HG03108 (cell line): ENCODE results near the gene PRDM16.

Experiments
- ATAC-seq: cut with Tn5 transposase; IDR thresholded peaks from one replicate; pipeline ENCODE4 v1.9.1; 2021; ENCODE audit warnings: moderate library complexity; ENCODE audit not compliant: unreplicated experiment

PRDM16 gene

DNA sequence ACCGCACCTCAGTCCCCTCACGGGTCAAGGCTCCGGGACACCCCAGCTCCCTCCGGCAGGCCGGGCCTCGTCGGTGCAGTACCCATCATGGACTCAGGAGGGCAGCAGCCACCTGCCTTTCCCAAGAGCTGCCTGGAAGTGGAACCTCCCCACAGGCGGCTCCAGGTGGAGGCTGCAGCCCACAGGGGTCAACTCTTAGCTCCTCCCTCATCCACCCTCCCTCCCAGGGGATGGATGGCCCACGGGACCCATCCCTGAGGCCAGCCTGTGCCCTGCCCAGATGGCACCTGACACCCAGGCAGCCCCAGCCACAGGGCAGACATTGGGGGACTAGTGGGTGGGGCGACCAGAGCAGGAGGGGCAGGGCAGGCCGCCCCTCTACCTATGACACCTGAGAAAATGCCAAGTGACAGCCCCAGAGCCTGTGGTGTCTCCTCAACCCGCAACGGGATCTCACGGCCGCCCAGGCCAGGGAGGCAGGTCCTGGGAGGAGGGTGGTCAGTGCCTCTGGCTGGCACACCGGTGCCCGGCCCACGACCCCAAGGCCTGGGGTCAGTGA lies 384.3 kb downstream of the PRDM16 start:
- no peak for ATAC-seq

DNA sequence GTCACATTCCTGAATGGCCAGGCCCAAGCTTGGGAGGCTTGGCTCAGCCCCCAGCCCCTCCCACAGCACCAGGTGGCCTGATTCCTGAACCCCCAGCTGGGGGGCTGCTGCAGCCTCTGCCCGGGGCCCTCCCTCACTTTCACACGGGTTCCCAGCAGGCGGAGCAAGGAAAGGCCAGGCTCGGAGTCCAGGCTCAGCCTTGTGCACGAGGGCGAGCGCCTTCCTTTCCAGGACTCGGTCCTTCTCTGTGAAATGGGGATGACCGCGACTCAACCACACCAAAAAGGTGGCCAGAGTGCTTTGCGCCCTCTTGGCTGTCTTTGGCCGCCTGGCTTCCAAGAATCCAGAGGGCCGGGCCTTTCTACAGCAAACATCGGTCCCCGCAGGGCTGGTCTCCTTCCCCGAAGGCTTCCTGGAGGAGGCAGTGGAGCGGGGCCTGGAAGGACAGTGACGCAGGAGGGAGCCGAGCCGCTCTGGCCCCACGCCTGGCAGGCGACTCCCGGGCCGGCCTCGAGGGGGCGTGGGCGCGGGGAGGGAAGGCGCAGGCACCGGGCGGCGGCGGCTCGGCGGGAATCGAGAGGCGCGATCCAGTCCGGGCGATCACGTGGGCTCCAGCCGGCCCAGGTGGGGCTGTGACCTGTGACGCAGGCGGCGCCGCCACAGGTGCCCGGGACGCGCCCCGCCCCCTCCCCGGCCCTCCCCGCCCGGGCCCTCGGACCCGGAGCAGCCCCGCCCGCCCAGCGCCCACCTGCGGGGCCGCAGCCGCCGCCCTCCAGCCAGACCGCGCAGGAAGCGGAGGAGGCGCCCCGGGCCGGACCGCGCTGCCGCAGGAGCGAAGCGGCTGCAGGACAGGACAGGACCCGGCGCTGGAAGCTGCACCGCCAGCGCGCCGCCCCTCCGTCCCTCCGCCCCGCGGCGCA lies 385.1 kb downstream of the PRDM16 start, which contains the start of gene ARHGEF16:
TSS of gene ARHGEF16 (plus strand) at position 775 of the 920 bp plus-strand sequence. CDS start 8,420 bp downstream, outside the sequence.
- ATAC-seq = no peak

DNA sequence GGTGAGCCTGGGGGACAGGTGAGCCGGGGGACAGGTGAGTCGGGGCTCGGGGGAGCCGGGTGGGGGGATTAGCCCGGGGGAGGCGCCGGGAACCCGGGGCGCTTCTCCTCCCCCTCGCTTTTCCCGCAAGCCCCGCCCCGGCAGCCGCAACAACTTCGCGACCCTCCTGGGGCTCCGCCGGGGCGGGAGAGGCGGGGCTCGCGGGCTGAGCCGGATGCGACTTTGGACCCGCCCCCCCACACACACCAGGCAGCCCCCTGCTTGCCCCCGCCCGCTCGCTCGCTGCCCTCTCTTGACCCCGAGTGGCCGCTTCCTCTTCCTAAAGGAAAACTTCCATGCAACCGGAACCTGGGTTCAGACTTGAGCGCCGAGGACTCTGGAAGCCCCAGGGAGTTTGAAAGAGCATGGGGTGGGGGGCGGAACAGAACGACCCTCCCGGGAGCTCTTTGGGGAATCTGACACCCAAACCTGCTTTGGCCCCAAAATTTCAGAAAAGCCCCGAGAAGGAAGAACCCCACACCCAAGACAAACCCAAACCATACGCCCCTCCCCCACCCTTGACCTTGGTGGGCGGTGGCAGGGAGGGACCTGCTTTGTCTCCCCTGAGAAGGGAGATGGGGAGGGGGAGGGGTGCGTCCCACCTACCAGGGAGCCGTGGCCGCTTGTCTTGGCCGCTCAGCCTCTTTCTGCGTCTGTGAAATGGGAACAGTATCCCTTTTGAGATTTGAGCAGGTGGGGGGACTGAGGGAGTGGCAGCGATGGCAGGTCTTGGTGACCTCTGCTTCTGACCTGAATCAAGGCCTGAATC lies 386.0 kb downstream of the PRDM16 start:
- no peak for ATAC-seq

DNA sequence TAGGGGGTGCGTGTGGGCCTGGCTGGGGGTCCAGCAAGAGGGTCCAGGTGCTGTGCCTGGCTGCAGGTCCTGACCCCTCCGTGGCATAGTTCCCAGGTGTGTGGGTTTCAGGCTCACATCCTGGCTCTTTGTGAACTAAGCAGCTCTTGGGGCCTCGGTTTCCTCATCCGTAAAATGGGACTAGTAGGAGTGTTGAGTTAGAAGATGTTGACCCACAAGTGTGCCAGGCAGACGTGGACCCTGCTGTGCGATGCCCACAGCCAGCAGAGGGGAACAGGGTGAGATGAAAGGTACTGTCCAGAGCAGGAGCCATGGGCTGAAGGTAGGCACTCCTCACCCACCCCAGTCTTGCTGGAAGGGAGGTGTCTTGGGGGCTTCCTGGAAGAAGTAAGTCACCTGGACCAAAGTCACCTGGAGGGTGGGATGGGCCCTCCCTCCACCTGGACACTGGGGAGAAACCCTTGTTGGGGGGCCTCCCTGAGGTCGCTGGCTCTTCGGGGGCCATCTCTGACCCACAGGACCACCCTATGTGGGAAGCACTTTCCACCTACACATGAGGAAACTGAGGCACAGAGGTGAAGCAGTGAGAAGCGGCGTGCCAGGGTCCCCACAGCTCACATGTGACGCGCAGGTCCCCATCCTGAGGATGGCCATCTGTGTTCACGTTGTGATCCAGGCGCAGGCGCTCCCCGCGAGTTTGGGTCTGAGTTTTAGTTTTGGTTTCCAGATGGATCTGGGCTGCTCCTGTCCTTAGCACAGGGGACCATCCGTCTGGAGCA lies 386.9 kb downstream of the PRDM16 start:
- ATAC-seq = no peak

DNA sequence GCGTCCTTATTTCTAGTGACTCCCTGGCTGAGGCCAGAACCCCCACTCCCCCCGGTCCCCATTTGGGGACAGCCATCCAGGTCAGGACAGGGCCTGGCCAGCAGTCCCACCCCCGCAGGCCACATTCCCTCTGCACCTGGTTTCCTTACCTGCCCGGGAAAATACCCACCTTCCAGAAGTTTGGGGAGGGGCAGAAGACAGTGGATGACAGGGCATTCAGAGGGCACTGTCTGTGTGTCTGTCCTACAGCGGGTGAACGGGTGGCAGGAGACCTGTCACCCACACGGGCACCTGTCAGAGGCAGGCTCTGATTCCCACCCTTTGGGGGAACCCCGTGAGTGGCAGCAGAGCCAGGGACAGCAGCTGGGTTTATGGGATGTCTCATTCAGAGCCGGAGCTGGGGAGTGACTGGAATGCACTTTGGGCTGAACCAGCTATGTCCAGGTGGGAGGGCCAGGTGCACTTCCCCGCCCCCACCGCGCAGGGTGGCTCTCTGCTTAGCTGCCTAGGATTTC lies 387.5 kb downstream of the PRDM16 start:
- ATAC-seq = no peak

DNA sequence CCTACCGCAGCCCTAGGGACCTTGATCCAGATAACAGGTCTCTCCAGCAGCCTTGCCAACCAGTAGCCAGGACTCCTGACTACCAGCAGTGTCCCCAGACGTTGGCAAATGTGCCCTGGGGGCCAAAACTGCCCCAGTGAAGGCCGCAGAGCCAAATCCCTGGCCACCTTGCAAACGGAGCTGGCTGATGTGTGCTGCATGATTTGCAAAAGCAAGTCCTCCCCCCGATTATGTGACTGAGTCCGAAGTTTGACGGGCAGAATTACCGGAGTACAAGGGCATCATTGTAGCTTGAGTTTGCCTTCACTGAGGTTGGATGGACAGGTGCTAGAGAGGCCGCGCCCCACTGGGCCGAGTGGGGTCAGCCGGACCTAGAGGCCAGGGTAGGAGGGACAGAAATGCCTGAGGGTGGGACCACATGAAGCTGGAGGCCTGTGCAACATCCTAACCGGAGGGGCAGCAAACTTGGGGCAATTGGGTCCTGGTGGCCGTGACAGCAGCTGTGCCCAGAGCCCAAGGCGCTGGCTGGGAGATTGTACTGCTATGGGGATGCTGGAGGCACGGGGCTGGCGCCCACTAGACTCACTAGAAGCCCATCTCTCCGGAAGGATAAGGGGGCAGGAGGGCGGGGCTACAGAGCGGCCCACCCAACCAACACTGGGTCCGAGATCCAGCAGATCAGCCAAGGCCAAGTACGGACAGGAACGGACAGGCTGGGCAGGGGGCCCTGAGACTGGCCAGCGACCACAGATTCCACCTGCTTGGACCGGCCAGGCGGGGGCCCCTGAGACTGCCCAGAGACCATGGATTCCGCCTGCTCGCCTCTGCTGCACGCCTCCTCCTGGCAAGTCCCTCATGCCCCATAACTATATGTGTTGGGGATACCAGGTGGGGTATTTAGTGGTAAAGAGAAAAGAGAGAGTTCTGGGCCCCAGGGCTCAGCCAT lies 388.2 kb downstream of the PRDM16 start:
- ATAC-seq = no peak

DNA sequence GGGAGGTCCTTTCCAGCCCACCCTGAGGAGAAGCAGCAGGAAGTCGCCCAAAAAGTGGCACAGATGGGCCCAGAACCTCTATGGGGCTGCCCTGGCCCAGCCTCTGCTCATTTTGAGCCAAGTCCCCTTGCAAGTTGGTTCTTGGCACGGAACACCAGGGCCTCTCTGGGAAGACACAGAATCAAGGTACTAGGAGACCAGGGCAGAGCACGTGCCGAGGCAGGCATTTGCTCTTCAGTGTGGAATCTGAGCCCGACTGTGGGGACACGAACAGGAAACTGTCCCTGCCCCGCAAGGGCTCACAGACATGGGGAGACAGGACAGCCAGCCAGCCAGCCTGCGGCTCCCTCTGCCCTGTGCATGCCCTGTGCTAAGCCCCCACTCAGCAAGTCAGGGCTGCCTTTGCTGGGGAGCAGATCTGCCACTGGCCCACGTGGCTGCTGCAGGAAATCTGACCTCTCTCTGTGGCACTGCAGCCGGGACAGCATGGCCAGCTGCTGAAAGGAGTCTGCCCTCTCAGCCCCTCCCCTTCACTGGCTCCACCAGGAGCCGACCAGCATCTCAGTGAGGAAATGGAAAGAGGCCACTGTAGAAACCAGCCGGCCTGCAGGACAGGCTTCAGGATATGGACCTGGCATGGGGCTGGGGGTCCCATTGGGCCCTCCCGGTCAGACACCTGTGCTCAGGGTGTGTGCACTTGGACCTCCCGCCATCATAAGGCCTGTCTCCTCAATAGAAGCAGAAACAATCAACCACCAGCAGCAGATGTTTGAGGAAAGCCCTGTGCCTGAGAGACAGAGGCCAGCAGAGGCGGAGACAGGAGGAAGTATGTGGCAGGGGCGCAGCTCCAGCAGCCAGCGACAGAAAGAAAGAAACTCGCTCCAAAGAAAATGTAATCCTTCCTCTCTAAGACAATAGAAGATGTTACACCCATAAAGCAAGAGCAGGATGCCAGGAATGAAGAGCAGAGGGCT lies 389.2 kb downstream of the PRDM16 start:
- no peak for ATAC-seq

DNA sequence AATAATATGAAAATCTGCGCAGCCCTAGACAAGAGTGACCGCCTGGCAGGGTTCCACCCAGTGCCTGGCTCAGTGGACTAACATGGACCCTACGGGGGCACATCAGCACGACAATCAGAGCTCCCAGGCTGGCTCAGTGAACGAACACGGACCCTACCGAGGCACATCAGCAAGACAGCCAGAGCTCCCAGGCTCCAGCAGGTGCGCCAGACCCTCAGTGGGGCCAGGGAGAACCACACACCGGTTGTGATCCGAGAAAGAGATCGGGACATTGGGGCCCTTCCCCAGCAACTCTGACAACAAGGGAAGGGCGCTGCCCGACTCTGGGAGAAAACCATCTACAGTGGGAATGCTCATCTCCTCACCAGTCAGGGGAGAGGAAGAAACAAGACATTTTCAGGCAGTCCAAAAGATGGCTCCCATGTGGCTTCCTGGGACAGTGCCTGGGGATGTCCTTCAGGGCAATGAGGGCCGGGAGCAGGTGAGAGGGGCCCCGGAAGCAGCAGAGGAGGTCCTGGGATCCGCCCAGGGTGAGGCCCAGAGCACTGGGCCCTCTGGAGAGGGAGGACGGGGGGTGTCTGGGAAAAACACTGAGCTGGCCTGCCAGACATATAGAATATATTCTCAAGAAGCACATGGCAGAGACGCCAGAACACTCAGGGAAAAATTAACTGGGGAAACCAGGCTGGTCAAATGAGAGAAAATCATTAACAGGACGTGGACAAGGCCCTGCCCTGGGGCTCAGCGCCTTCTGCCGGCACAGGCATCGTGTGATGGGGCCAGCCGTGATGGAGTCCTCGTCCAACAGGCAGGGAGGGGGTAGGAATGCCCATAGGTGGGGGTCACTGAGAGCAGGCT lies 390.3 kb downstream of the PRDM16 start:
- no peak for ATAC-seq

DNA sequence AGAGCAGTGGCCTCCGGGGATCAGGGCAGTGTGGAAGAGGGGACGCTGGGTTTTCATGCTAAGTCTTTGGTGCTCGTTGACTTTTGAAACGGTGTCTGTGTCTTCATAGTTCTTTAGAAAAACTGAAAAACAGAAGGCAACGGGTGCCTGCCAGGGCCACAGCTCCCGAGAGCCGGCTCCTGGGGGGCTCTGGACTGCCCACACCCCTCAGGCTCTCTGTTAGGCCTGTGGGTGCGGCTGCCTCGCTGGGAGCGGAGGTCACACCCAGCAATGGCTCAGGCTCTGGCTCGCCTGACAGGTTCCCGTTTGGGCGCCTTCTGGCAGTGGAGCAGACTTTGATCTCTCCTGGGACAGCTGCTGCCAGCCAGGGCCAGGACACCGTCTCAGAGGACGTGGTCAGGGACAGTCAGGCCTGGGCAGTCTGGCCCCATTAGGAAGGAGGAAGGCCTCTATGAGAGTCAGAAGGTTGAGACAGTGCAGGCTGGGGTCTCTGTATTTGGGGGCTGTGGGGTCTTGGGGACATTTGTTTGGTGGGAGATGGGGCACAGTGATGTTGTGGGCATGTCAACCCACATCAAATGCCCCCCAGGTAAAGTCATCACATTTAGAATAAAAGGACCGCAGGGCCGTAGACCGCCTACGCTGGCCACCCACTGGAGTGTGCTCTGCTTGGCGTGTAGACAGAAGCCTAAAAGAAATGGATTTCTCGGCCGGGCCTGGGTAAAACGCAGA lies 391.1 kb downstream of the PRDM16 start:
- ATAC-seq = no peak

DNA sequence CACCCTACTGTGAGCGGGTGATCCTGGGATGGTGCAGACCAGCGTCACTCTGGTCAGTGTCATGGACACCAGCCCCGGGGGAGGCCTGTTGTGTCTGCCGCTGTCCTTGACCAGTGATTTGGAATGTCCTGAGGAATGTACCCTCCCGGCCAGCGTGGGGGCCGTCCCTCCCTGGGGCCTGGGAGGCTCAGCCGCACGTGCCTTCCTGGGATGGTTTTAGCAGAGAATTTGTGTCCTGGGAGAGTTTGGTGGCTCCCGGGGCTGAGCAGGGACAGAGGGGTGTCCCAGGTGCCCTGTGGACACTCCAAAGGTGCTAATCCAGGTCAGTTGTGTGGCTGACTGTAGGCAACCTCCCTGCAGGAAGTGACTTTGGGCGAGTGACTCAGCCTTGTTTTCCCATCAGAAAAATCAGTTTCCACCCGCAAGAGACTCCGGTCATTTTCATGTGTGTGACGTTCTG lies 391.7 kb downstream of the PRDM16 start:
- no peak for ATAC-seq

DNA sequence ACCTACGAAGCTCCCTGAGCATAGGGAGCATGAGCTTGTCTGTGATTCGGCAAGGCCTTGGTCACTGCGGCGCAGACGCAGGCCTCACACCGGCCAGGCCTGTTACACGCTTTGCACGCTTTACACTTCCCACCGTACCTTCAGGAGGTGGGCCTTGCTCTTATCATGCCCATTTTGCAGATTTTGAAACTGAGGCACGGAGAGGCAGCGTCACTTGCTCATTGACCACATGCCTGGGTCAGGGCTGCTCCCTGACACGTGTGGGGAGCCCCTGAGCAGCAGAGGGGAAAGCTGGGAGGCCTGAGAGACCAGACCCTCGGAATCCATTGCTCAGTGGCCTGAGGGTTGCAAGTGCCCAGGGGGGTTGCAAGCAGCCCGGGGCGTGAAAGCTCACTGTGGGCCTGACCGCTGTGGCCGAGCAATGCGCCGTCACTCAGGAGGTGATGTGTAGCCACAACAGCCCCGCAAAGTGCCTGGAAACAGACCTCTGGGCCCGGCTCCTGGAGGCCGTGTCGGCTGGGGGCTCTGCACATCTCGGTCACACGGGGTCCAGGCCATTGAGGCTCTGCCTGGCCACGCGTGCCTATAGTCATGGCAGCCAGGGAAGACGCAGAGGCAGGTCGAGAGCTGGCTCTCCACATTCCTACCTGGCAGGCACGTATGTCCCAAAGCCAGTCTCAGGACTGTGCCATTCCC lies 392.4 kb downstream of the PRDM16 start:
- no peak for ATAC-seq

DNA sequence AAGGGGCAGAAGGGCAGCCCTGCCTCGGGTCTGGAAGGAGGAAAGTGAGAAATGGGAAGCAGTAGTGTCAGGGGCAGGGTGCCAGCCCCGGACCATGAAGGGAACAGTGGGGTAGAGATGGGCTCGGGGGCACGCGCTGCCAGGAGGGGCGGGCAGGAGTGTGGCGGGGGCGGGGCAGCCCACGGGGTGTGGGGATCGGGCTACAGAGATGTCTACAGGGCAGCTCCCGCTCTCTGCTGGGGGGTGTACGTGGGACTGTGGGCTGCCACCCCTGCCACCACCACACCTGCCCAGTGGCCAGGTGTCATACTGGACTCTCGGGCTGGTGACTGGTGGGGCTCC lies 392.9 kb downstream of the PRDM16 start:
- ATAC-seq = no peak

DNA sequence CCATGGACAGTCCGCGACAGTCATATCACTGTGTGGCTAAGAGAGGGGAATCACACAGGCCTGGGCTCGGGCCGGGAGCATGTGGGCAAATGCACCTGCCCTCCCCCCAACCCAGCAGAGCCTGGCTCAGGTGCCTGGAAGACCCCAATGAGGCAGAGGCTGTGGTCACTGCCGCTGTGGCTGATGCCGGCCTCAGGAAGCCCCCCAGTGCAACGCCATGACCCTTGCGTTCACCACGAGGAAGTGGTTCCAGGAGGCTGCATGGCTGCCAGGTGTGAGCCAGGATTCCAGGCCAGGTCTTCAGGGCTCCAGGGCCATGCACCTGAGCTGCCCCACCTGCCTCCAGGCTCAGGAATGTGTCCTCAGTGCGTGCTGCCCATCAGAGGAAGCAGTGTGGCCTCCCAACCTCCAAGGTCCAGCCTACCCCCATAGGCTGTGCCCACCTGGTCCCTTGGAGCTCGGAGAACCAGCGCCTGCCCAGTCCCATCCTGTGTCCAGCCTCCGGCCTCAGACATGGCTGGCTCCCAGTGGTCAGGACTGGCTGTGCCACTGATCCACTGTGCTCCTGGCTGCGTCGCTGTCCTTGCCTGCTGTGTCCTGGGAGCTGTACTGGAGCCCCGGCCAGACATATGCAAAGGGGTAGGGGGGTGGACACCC lies 393.5 kb downstream of the PRDM16 start:
- ATAC-seq = no peak

DNA sequence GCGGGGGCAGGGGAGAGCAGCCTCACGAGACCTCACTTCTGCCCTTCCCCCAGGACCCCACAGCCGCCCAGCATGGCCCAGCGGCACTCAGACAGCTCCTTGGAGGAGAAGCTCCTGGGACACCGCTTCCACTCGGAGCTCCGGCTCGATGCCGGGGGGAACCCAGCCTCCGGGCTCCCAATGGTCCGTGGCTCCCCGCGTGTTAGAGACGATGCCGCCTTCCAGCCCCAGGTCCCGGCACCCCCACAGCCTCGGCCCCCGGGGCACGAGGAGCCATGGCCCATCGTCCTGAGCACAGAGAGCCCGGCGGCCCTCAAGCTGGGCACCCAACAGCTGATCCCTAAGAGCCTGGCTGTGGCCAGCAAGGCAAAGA lies 394.0 kb downstream of the PRDM16 start:
- no peak for ATAC-seq

DNA sequence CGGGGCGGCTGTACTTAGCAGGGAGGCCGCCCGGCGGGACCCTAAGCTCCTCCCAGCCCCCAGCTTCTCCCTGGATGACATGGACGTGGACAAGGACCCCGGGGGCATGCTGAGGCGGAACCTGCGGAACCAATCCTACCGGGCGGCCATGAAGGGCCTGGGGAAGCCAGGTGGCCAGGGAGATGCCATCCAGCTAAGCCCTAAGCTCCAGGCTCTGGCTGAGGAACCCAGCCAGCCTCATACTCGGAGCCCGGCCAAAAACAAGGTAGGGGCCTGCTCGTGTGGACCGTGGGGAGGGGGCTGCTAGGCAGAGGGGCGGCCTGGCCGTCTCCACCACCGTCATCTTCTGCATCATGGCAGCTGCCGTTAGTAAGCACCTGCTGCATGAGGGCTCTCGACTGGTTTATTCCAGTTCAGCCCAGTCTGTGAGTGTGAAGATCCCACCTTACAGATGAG lies 394.4 kb downstream of the PRDM16 start:
- no peak for ATAC-seq
